NCI-H1105 (cell line): Measurements from ENCODE around the gene KCNK16.
"Not testable (repeated sequence)": the region's sequence is repeated elsewhere in the genome, so short reads cannot be mapped to it uniquely, and the experiment has no call there.

Experiments
- DNase-seq: peaks from one replicate; lab custom pipeline; 2025; lab: John Stamatoyannopoulos, UW

Gene KCNK16

DNA sequence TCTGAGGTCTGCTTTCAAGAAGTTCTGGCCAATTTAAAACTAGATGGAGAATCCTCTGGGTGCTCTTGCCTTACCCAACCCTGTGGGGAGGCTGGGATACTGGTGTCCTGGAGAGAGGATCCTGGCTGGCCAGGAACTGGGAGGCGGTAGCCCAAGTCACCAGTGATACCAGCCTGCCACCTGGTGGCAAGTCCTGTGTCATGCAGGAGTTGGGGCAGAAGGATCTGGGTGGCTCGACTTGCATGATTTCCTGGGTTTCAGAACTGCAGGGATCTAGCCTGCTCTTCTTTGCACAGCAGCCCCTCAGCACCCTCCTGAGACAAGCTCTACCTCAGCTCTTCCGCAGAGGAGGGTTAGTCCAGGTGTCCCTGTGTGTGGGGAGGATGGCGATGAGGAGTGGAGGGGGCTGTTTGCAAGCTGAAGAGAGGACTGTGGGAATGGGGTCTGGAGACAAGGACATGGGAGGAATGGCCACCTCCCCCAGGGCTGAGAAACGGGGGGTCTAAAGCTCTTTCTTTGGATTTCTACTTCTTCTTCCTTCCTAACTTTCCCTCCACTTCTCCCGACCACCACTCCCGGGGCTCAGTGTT, 12.5 kb downstream of the KCNK16 start:
- peak; percentile 30 for DNase-seq

DNA sequence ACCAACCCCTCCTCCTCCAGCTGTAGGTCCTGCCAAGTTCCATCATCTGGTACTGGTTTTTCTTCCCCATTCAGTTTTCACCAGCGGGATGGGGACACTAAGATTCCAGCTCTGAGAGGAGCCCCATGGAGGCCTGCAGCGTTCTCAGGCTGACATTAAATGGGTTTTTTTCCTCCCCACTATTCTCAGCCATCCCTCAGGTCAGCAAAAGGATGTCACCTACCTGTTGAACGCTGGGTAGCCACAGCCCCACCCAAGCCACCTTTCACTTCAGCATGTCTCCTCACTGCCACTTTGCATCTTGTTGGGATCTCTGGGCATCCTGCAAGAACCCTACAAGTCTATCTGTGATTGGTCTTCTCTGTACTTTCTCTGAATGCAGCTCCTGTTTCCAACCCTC, 15.0 kb downstream of the KCNK16 start:
- DNase-seq = no peak

DNA sequence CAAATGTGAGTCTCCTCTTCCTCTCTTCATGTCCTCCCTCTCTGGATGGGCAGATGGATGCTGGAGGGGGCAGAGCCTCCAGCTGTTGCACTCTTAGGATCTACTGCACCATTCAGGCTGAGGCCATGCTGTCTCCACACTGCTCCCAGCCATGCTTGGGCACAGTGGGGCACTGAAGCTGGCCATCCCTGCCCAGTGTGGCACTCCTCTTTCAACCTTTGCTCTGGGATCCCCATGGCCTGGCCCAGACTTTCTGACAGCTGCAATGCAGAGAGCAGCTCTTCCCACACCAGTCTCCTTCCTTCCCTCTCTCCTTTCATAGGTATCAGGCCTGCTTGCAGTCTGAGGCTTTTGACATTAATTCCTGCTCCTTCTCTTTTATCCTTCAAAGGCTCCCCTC, 17.6 kb downstream of the KCNK16 start:
- no peak for DNase-seq

DNA sequence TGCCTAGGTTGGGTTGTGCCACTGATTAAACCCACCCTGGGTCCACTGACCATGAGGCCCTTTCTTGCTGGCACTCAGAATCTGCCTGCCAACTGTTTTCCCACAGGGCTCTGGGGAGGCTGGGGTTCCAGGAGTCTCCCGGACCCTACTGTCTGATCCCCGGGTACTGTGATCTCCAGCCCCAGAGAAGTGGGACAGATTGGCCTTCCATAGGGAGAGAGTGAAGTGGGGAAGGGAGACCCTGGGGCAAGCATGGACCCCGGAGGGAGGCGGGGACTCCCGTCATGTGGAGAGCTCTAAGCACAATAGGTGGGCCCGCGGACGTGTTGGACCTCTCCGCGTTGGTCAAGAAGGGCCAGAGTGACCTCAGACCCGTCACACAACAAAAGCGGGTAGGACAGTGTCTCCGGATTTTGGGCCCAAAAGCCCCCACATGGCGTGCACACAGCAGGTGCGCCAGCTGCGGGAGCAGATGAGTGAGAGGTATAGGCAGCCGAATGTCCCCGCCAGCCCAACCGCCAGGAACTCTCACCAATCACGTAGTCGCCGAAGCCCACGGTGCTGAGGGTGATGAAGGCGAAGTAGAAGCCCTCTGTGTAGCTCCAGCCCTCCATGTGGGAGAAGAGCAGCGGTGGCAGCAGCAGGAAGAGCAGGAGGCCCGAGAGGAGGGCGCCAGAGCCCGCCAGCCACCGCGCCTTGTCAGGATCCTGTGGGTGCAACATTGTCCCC, 18.9 kb downstream of the KCNK16 start:
- no peak for DNase-seq

DNA sequence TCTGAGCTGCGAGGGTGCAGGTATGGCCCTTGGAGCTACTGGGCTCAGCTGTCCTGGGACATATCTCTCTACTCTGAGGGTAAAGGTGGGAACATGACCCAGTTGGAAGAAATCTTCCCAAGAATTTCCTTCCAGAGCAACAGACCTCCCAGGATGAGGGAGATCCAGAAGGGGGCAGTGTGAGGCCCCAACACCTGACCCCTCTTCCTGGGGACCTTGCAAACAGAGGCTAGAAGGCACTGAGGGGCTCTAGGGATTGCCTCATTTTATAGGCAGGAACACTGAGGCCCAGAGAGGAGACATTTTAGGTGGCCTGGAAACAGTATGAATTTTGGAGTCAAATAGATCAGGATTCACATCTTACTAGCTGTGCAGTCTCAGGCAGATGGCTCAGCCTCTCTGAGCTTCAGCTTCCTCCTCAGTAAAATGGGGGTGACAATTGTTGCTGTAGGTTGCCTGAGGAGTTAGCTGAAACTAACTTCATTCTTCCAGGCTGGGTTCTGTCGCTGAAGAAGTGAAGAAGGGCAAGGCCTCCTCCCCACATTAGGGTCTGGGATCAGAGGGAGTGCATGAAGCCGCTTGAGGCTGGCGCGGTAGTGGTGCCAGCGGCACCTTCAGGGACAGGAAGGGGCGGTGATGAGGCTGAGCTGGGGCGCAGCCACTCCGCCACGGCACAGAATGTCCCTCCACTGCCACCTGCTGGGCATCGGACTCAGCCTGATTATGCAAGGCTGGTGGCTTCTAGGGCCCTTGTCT, 19.7 kb downstream of the KCNK16 start:
- DNase-seq = peak; percentile 81

DNA sequence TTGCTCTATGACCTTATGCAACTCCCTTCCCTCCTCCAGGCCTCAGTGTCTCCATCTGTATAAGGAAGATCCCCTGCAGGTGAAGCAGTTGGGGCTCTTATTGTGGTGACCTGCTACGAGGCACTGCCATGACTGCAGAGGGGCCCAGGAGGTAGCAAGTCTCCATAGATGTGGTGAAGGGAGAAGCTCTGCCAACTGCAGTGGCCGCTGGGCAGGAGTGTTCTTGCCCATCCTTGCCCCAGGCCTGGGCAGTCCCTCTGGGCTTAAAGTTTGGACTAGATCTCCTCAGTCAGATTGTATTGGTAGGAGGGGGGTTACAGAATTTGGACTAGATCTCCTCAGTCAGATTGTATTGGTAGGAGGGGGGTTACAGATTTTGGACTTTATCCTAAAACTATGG, 20.5 kb downstream of the KCNK16 start:
- no peak for DNase-seq

DNA sequence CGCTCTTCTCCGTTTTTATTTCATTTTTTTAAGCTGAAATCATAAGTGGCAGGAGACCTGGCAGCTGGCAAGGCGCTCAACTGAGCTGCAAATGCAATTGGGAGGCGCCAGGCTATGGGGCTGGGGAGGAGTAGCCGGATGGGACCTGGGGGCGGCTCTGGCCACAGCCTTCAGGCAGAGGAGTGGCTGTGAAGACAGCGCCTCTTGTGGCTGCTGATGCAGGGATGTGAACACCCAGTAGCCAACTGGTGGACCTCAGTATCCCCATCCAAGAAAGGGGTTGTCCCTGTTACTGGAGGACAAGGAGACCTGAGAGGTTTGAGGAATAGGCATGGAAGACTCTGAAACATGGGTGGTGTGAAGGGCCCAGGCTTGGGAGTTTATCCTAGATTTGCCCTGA, 20.9 kb downstream of the KCNK16 start:
- no peak for DNase-seq

DNA sequence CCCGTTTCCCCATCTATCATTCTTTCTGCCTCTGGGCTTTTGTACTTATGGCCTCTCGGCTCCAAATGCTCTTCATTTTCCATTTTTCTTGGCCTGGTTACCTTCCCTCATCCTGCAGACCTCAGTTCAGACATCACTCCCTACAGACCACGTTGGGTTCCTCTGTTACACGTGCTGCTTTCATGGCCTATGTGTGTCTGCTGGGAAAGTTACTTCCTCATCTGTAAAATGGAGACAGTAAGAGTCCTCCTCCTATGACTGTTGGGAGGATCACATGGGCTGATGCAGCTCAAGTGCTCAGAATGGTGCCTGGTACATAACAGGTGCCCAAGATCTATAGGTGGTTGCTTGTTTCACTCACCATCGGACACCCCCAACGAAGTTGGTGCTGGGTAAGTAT, 21.8 kb downstream of the KCNK16 start:
- no peak for DNase-seq

DNA sequence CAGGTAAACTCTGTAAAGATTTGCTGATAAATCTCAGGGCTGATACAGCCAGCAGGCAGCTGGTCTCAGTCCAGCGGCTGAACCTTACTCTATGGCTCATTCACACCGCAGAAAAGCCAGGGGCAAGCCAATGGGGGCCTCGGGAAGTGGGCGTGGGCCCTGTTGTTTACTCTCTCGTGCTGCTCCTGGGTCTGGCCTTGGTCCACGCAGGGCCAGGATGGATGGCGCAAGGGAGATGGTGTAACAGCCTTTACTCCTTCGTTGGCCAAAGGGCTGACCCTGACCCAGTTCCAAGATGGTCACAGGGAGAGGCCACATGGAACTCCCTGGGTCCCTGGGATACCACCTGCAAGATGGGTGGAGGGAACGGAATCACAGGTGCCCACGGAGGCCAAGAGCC, 24.4 kb downstream of the KCNK16 start:
- DNase-seq = no peak

DNA sequence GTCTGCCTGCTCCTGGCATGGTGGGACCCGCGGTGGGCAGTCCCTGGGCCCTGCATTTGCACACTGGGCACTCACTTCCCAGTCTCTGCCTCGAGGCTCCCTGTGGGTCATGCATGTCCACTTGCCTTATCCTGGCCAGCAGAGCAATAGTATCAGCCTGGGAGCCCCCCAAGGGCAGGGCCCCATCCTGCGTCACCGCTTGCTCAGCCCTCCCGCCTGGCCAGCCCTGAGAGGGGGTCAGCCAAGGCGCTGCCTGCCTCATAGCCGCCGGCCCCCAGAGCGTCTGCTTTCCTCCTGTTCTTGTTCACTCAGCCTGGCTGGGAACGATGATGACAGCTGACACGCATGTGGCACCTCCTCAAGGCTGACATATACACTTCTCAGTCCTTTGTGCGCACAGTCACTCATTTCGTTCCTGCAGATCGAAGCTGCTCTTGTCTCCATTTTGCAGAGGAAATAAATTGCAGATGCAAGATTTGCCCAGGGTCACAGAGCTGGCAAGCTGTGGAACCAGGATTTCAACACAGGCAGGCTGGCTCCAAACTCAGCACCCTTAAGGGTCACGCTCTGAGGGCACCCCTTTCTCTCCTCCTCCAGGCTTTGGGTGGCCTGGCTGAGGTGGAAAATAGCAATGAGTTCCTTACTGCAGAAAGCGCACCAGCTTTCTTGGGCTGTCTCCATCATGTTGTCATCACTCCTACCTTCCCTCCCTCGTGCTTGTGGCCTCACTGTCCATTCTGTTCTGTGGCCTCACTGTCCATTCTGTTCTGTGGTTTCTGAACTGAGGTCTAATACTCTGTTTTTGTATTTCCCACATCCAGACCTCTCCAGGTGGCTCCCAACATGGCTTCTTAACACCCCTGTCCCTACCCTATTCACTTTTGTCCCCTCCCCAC, 25.5 kb downstream of the KCNK16 start:
- DNase-seq = no peak

DNA sequence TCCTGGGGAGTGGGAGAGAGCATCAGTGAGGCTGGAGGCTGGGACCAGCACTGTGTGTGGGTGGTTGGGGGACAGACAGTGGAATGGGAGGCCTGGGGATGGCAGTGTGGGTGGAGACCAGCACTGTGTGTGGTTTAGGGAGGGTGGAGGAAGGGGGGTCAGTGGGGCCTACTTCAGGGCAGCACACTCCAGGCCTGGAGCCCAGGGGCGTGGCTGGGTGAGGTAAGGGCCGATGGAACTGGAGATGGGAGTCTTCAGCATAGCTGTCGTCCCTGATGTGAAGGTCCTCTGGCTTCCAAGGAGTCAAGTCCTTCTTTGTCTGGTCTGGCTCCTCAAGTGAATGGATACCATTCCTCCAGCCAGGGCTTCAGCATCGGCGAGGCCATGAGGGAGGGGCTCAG, 26.9 kb downstream of the KCNK16 start:
- no peak for DNase-seq

DNA sequence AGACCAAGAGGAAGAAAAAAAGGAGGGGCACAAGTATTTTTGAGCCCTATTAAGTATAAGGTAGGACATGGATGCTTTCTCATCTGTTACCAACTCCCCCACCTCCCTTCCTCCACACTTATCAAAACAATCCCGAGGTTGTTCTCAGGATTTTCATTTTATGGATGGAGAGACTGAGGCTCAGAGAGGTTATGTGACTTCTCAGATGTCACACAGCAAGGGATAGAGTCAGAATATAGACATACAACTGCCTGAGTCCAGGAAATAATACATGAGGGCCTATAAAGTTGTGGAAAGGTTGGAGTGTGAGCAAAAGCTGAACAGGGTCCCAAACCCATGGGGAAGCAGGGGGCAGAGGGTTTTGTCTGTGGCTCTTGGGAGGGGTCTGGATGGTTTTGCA, 27.6 kb downstream of the KCNK16 start:
- DNase-seq = no peak

DNA sequence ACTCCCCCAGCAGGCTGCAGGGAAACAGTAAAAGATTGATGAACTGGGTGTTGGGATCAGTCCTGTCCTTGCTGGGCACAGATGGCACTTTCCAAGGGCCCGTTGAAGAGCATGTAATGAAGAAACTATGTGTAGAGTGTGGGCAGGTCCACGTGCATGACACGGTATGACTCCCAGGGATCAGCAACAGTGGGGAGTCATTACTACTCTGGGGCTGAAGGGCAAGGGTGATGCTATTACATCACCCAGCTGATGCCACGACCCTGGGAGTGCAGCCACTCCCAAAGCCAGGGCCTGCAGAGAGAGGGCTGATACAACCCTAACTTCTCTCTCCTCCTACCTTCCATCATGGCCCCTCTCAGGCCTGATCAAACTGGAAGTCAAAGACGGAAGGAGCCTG, 28.4 kb downstream of the KCNK16 start:
- DNase-seq = no peak

DNA sequence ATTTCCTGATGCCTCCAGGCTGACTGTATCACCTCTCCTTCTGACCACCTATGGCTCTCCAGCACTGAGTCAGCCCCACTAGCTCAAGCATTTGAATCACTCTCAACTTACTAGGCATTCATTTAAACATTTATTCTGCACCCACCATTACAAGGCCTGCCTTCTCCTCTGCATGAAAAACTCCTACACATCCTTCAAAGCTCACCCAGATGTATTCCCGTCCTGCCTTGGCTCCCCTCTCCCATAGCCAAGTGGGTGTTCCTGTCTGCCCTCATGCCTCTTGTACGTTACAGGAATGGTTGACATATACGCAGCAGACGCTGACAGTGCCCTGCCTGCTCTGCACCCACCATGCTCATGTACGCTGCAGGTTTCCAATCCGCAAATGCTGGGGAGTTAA, 29.9 kb downstream of the KCNK16 start:
- no peak for DNase-seq

DNA sequence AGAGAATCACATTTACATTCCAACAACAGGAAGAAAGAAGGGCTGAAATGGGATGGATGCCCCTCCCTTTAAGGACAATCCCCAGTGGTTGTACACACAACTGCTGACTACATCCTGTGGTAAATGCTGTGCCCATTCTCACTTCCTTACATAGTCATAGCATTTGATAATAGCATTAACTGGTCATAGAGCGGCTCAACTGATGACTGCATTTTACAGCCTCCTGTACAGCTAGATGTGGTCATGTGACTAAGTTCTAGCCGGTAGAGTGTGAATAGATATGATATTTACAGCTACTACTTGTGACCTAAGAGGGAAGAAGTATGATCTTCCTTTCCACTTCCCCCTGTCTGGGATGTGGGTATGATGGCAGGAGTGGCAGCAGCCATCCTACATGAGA, 33.0 kb downstream of the KCNK16 start:
- DNase-seq = no peak

DNA sequence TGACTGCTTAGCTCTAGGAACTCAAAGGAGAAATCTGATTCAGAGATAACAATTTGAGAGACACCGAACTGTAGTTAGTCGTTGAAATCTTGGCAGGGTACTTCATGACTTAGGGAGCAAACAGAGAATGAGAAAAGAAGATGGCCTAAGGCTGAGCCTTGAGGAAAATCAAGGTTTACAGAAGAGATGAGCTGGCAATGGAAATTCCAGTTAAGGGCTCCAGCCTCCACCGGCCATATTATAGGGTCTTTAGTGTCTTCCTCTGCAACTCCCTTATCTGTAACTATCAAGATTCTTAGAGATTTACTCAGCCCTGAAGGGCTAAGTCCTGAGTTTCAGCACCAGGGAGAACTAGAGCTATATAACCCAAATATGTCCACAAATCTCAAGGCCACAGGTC, 34.9 kb downstream of the KCNK16 start:
- DNase-seq = no peak

DNA sequence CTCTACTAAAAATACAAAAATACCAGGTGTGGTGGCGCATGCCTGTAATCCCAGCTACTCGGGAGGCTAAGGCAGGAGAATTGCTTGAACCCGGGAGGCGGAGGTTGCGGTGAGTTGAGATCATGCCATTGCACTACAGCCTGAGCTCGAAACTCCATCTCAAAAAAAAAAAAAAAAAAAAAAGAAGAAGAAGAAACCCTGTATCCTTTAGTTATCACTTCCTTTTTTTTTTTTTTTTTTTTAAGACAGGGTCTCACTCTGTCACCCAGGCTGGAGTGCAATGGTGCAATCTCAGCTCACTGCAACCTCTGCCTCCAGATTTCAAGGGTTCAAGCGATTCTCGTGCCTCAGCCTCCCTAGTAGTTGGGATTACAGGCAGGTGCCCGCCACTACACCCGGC, 35.9 kb downstream of the KCNK16 start:
- not testable (repeated sequence) for DNase-seq

DNA sequence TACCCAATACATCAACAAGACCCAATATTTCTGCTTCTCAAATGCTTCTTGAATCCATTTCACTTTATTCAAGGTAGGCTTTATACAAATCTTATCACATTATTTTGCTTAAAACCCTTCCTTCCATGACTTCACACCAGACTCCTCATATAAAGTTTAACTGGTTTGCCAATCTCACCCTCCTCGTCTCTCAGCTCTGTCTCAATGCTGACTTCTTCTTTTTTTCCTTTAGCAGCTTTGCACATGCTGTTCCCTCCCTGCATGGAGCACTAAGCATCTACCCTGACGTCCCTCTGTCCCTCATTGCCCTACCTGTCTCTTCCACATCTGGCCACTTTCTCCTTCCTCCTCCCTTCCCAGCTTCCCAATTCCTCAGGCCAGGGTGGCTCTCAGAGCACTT, 39.7 kb downstream of the KCNK16 start:
- DNase-seq = no peak

DNA sequence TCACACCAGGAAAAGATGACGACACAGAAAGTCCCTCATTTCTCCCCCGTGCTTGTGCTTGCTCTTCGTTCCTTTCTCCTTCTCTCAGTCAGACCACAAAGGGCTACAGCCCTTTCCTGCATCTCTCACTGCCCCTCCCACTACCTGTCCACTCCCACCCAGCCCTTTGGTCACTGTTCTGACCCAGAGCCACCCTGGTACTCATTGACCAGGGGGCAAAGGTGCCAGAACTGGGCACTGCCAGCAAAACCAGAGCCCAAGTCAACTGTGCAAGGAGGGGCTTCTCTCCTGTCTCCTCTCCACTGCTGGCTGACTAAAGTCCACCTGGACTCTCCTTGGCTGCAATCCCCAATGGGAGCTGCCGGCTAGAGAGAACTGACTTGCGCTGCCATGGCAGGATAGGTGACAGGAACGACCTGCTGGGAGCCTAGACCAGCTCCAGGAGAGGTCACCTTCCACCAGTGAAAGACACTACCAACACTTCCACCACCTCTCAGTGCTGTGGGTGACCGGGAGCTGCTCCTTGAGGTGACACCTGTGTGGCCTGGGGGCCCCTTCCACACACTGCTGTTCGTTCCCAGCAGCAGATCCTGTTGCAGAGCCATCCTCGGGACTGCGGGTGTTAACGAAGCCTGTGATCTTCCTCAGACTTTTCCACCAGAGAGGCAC, 41.1 kb downstream of the KCNK16 start:
- DNase-seq = no peak

DNA sequence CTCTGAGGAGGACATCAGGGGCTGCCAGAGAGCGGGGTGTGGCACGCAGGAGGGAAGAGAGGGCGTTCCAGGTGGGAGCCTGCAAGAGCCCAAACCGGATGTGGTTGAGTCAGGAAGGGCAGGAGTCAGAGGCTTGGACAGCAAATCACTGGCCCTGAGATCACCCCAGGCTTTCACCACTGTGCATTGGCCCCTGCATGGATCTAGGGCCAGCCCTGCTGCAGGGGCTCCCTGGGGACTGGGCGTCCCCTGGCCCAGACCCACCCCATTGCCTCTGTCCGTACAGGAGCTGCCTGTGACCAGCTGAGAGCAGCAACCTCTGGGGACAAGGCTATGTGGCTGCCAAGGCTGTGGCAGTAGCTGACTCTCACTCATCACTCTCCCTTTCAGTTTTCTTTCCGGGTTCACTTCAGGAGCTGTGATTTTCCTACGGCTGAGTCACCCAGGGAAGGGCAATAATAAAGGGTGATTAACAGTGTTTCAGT, 42.2 kb downstream of the KCNK16 start:
- DNase-seq = no peak

DNA sequence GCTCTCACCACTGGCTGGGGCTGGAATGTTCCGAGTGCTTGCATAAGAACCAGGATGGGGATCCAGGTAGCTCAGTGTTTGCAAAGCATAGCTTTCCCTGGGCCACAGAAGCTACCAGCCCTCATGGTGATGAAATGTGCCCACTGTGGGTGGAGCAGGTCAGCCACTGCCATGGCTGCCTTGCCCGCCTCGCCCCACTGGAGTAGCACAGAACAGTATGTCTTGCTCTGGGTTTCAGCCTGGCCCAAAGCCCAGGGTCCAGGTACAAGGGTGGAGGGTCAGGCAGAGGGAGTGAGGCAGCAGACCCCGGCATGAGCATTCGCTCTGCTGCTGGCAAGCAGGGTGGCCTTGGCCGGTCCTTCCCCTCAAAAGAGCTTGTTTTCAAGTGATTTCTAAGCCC, 43.0 kb downstream of the KCNK16 start:
- DNase-seq = no peak
